ENCODE results near the gene UGT1A10.
"Not testable (repeated sequence)": the region's sequence is repeated elsewhere in the genome, so short reads cannot be mapped to it uniquely, and the experiment has no call there.

The UGT1A10 gene

GRCh38 chr2:233636306-233636705 is at the start of gene UGT1A10:
UGT1A10 (plus strand) TSS chr2:233636448; CDS start chr2:233636523, 75 bp downstream.
- DNase-seq = not testable (repeated sequence)

GRCh38 chr2:233588400-233588799 is 47.8 kb upstream of the UGT1A10 start:
- no peak for DNase-seq

GRCh38 chr2:233592706-233593105 is 43.5 kb upstream of the UGT1A10 start:
- DNase-seq = not testable (repeated sequence)

GRCh38 chr2:233593201-233593600 is 43.0 kb upstream of the UGT1A10 start:
- DNase-seq = no peak

GRCh38 chr2:233597522-233597921 is 38.7 kb upstream of the UGT1A10 start:
- DNase-seq = no peak

DNA sequence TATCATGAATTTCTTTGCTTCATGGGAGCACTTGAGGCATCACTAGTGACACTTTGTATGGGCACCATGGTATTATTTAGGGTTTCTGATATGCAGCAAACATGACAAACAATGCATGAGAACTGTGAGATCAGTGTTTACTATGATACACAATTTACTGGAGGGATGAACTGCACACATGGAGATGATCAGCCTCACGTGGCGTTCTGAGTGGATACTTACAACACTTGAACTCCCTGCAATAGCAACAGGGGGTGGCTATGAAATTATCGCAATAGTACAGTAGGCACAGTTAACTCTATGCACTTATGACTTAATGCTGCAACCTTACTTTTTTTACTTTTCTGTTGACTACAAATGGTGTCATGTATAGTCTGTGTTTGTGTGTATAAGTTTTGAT is 37.3 kb upstream of the UGT1A10 start:
- no peak for DNase-seq

DNA sequence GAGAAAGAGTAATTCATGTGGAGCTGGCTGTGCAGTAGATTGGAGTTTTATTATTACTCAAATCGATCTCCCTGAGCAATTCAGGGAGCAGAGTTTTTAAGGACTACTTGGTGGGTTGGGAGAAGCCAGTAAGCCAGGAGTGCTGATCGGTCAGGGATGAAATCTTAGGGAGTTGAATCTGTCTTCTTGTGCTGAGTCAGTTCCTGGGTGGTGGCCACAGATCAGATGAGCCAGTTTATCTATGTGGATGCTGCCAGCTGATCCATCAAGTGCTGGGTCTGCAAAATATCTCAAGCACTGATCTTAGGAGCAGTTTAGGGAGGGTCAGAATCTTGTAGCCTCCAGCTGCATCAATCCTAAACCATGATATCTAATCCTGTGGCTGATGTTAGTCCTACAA is 35.9 kb upstream of the UGT1A10 start:
- DNase-seq = no peak

- DNase-seq = no peak
Measured at GRCh38 chr2:233602076-233602475, 34.2 kb upstream of the UGT1A10 start.

DNA sequence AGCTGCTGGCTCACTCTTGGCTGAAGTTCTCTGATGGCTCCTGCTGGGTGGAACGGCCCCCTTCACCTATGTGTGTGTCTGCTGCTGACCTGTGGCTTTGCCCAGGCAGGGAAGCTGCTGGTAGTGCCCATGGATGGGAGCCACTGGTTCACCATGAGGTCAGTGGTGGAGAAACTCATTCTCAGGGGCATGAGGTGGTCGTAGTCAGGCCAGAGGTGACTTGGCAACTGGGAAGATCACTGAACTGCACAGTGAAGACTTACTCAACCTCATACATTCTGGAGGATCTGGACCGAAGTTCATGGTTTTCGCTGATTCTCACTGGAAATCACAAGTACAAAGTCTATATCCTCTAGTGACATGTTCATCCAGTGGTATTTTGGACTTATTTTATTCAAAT is 32.7 kb upstream of the UGT1A10 start:
- no peak for DNase-seq

DNA sequence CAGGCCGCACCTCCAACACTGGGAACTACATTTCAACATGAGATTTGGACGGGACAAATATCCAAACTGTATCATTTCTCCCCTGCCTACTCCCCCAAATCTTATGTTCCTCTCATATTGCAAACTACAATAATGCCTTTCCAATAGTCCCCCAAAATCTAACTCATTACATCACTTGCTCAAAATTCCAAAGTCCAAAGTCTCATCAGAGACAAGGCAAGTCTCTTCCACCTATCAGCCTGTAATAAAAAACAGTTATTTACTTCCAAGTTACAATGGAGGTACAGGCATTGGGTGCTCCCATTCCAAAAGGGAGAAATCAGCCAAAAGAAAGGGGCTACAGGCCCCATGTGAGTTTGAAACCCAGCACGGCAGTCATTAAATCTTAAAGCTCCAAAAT is 31.4 kb upstream of the UGT1A10 start:
- no peak for DNase-seq

DNA sequence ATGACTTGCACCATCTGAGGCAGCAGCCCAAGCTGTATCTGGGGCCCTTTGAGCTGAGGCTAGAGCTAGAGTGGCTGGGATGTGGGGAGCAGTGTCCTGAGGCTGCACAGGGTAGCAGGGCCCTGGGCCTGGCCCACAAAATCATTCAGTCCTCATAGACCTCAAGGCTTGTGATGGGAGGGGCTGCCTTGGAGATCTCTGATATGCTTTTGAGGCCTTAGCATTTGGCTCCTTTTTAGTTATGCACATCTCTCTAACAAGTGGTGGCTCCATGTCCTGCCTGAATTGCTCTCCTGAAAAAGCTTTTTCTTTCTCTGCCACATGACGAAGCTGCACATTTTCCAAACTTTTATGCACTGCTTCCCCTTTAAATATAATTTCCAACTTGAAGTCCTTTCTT is 30.6 kb upstream of the UGT1A10 start:
- no peak for DNase-seq

DNA sequence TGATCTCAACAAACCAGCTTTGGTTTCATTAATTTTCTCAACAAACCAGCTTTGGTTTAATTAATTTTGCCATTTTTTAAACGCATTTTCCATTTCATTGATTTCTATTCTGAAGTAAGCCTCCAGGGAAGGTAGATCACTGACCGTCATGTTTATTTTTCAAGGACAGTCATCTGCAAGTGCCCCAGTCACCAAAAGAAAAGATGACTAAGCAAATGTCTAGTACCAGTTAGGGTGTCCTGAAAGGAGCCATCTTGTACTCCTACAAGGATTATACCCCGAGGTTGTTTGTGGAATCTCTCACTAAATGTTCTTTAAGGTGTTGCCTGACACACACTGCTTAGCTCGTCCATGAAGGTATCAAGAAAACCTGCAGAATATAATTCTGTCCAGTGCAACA is 25.0 kb upstream of the UGT1A10 start:
- DNase-seq = no peak

DNA sequence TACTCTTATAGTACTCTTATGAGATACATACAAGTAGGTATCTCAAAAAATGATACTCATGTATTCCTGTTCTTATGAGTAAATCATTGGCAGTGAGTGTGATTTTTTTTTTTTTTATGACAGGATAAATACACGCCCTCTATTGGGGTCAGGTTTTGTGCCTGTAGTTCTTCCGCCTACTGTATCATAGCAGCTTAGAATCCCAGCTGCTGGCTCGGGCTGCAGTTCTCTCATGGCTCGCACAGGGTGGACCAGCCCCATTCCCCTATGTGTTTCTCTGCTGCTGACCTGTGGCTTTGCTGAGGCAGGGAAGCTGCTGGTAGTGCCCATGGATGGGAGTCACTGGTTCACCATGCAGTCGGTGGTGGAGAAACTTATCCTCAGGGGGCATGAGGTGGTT is 18.8 kb upstream of the UGT1A10 start, which contains the start of gene UGT1A8:
TSS of gene UGT1A8 (plus strand) at position 158 of the 400 bp plus-strand sequence. CDS start at position 233, 75 bp downstream.
- DNase-seq = not testable (repeated sequence)

- no peak for DNase-seq
Measured at GRCh38 chr2:233620204-233620603, 16.0 kb upstream of the UGT1A10 start.

DNA sequence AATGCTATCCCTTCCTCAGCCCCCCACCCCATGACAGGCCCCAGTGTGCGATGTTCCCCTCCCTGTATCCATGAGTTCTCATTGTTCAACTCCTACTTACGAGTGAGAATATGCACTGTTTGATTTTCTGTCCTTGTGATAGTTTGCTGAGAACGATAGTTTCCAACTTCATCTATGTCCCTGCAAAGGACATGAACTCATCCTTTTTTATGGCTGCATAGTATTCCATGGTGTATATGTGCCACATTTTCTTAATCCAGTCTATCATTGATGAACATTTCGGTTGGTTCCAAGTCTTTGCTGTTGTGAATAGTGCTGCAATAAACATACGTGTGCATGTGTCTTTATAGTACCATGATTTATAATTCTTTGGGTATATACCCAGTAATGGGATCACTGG is 14.4 kb upstream of the UGT1A10 start:
- not testable (repeated sequence) for DNase-seq

- DNase-seq = no peak
Measured at GRCh38 chr2:233627331-233628025, 8.8 kb upstream of the UGT1A10 start.

- no peak for DNase-seq
Measured at GRCh38 chr2:233638836-233639235, 2.6 kb downstream of the UGT1A10 start.

DNA sequence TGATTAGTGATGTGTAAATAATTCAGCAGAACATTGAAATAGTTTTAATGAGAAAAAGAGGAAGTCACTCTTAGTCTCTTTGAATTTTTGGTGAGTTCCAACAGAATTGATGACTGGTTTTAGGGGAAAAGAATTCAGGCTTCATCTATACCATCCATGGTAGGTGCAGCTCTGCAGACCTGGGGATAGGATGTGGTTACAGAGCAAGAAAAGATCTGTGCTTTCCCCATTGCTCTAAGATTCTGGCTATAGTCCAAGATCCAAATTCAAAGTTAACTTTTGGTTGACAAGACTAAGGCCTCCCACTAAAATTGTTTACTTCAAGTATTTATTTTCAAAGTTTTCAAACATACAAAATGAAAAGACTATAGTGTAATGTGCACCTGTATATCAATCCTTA is 3.6 kb downstream of the UGT1A10 start:
- DNase-seq = no peak

DNA sequence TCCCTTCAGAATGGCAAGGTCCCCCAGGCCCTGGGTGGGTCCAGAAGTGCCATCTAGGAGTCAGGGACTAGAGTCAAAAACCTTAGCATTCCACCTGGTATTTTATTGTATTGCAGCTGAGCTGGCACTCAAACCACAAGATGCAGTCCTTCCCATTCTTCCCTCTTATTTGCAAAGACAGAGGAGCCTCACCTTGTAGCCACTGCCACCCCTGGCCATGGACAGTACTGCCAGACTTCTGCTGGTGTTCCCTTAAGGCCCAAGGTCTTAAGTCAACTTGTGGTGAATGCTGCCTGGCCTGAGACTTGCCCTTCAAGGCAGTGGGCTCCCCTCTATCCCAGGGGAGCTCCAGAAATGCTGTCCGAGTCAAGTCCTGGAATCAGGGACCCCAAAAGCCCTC is 6.9 kb downstream of the UGT1A10 start:
- no peak for DNase-seq

GRCh38 chr2:233646033-233646432 is 9.8 kb downstream of the UGT1A10 start:
- not testable (repeated sequence) for DNase-seq

DNA sequence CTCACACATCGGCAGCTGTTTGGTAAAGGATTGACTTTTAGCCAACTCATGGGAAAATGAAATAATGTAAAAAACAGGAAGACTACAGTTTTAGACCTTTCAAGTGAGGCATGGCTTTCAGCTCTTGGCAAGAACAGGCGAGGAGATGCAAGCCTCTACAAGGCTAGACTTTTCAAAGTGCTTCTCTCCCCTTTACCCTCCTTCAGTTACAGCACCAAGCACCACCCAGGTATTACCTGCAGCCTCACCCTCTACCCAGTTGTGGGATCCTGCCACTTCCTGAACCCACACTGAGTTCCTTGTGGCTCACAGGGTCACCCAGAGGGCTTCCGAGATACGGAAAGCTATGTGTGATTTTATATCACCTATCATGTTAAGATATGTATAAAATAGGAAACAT is 14.7 kb downstream of the UGT1A10 start:
- no peak for DNase-seq

DNA sequence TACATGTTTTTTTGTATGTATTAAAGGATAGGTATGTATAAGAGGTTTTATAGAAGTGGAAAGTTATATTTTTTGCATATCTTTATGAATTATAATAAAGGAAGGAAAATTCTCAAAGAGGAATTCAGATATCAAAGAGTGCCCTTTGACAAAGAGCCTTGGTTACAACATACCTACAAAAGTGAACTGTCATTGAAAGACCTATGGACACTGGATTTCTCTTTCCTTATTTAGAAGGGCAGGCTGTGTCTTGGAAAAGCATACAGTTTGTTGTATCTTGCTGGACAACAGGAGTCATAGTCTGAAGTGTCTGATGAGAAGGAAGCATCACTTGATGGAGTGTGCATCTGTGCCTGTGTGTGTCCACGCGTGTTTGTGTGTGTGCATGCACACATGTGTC is 15.2 kb downstream of the UGT1A10 start:
- DNase-seq = no peak

DNA sequence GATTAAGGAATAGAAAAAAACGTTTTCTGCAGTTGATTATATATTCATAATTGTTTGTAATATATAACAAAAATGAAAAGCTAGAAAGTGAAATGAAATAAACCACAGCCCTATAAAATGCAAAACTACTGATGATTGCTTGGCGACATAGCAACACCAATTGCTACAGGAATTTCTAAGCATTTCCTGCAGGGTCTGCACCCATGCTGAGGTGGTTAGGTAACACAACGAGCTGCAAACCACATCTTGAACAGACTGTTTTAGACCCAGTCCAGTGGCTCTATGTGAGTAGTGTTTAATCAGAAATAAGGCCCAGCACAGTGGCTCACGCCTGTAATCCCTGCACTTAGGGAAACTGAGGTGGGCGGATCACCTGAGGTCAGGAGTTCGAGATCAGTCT is 18.3 kb downstream of the UGT1A10 start:
- DNase-seq = no peak

DNA sequence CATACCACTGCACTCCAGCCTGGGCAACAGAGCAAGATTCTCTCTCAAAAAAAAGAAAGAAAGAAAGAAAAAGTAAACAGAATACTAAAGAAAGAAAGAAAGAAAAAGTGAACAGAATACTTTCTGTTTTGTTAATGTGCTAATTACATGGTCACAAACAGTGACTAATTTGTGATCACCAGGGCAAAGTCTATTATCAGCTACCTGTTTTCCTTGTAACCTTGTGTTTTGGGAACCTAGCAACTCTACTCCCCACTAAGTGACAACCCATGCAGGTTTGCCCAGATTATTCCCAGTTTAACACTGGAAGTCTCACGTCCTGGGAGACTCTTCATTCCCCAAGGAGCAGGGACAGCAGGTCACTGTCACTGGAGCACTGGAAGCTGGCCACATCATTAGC is 18.8 kb downstream of the UGT1A10 start:
- no peak for DNase-seq

GRCh38 chr2:233655943-233656342 is 19.7 kb downstream of the UGT1A10 start:
- DNase-seq = not testable (repeated sequence)

Data from inflammatory macrophage treated with lipopolysaccharide for 4 hours (primary cell).